GM18498 (cell line): ENCODE measurements around the gene TRDMT1.

Source experiments
- ATAC-seq: cut with Tn5 transposase; IDR thresholded peaks from one replicate; pipeline ENCODE4 v1.9.1; 2021; ENCODE audit warnings: mild to moderate bottlenecking, moderate library complexity; ENCODE audit not compliant: unreplicated experiment

Gene TRDMT1

DNA sequence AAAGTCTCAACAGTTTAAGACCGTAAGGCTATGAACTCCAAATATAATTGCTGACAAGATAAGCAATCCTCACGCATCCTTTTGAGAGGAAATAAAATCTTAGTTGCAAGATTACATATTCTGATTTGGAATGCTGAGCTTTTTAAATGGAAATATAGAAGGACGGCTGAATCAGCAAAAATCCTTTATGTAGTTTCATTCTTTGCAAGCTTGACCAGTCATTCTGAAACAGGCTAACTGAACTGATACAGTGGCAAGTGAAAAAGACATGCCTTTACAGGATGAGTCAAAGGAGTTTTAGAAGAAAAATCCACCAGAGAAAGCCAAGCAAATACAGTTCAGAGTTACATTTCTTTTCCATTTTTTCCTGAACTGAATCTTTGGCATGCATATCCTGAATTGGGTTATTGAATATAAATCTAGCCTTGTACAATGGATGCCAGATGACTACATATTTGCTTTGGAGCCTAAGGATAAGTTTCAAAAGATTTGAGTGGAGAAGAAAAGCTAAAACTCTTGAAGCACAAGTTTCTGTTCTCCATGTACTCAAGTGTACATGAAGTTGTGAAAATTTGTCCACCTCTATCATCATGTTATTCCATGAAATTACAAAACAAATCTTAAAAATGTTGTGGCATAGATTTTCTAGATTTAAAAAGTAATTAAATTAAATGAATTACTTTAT is 30.9 kb upstream of the TRDMT1 start:
- ATAC-seq = no peak

- ATAC-seq = no peak
These were observed 30.3 kb upstream of the TRDMT1 start for GRCh38 chr10:17231788-17232187.

DNA sequence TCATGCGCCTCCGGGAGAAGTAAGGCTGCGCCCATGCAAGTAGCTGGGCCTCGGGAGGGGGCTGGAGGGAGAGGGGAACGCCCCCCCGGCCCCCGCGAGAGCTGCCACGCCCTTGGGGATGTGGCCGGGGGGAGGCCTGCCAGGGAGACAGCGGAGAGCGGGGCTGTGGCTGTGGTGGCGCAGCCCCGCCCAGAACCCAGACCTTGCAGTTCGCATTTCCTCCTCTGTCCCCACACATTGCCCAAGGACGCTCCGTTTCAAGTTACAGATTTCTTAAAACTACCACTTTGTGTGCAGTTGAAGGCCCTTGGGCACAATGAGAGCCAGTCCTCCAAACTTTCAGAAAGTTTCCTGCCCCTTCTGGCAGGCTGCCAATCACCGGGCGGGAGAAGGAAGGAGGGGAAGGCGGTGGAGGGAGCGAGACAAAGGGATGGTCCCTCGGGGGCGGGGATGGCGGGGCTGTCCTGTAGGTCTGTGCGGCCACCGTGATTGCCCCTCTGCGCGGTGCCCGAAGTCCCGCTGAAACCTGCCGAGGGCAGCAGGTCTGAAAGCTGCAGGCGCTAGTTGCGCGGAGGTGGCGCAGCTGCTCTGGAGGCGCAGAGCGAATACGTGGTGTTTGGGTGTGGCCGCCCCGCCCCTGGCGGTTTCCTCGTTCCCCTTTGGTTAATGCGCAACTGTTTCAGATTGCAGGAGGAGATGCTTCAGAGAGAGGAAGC is 28.7 kb upstream of the TRDMT1 start:
- ATAC-seq = peak; percentile 58

- no peak for ATAC-seq
These were observed 28.2 kb upstream of the TRDMT1 start for GRCh38 chr10:17229717-17229966.

- peak; percentile 25 for ATAC-seq
These were observed 27.7 kb upstream of the TRDMT1 start for GRCh38 chr10:17229016-17229716.

DNA sequence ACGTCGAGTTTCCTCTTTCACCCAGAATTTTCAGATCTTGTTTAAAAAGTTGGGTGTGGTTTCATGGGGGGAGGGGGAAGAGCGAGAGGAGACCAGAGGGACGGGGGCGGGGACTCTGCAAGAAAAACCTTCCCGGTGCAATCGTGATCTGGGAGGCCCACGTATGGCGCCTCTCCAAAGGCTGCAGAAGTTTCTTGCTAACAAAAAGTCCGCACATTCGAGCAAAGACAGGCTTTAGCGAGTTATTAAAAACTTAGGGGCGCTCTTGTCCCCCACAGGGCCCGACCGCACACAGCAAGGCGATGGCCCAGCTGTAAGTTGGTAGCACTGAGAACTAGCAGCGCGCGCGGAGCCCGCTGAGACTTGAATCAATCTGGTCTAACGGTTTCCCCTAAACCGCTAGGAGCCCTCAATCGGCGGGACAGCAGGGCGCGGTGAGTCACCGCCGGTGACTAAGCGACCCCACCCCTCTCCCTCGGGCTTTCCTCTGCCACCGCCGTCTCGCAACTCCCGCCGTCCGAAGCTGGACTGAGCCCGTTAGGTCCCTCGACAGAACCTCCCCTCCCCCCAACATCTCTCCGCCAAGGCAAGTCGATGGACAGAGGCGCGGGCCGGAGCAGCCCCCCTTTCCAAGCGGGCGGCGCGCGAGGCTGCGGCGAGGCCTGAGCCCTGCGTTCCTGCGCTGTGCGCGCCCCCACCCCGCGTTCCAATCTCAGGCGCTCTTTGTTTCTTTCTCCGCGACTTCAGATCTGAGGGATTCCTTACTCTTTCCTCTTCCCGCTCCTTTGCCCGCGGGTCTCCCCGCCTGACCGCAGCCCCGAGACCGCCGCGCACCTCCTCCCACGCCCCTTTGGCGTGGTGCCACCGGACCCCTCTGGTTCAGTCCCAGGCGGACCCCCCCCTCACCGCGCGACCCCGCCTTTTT is 26.9 kb upstream of the TRDMT1 start, which contains the start of gene VIM:
Gene VIM, plus strand, starts transcription at position 151 of the 925 bp plus-strand sequence. CDS start 1,182 bp downstream, outside the sequence.
- ATAC-seq = peak; percentile 37

DNA sequence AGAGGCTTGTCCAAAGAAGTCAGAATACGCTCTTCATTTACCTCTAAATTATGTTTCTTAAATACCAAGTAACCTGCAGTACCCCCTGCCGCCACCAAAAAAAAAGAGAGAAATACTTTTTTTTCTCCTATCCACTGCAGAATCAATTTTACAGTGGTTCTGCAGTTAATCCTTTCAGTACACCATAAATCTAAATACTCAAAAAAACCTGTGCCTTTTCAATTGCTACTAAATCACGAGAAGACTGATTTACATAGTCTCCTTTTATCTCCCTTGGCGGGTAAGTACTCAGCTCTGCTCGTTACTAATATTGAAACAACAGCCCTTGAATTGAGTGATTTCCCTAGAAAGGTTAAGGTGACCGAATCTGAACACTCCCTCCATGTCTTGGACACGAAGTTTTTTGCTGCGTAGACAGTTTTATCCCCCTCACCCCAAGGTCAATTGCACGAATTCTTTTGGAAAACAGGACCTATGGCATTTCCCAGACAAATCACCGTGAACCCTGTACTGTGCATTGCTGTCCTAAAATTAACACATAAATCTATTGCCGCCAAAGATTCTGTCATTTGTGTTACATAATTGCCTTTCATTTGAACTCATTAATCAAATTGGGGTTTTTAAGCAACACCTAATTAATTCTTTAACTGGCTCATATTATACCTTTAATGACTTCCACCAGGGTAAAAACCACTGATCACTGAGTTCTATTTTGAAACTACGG is 26.1 kb upstream of the TRDMT1 start:
- peak; percentile 21 for ATAC-seq

- ATAC-seq = no peak
These were observed 25.4 kb upstream of the TRDMT1 start for GRCh38 chr10:17226891-17227303.

GRCh38 chr10:17225808-17226207 is 24.3 kb upstream of the TRDMT1 start:
- ATAC-seq = no peak

- ATAC-seq = no peak
These were observed 20.9 kb upstream of the TRDMT1 start for GRCh38 chr10:17222329-17222728.

DNA sequence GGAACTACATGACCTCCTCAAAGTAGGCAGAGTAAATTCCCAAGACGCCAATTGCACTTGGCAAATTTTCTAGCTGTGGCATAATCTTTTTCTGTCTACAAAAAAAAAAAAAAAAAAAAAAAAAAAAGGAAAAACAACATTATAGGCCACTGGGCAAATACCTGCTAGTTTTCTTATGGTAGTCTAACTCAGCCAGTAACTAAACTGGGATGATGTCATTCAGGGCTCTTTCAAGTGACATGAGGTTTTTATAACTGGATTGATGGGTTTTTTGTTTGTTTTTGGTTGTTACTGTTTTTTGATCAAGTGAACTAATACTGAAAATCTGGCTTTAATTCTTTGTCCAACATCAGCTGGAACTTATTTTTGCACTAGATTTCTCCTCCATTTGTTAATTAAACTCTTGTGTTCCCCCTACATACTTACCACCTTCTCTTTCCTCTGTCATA is 19.2 kb upstream of the TRDMT1 start:
- ATAC-seq = no peak

- no peak for ATAC-seq
These were observed 17.6 kb upstream of the TRDMT1 start for GRCh38 chr10:17219024-17219423.

DNA sequence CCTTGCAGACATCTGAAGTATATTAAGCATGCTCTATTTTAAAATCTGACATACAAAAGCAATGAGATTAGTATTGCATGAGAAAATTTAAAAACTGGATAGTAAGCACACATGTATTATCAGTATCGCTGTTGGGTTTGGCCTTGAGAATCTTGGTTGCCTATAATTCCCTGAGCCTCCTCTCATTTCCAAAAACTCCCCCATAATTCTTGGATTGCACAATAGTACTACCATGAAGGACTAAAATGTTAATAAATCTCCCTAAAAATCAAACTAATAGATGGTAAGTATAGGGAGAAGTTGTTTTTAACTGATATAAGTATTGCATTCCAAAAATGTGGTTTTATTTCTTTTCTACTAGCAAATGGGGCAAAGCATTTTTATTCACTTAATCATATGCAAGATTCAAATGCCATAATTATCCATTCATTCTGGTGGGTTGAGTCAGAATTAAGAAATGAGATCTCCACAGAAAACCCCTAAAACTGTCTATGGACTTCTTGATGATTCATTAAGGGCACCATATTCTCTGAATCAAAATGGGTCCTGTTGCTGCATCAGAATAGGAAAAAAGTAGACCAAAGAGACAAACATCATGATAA is 16.3 kb upstream of the TRDMT1 start:
- ATAC-seq = no peak

- no peak for ATAC-seq
These were observed 15.5 kb upstream of the TRDMT1 start for GRCh38 chr10:17216901-17217395.

- ATAC-seq = peak; percentile 100
These were observed 14.9 kb upstream of the TRDMT1 start for GRCh38 chr10:17216217-17216900.

DNA sequence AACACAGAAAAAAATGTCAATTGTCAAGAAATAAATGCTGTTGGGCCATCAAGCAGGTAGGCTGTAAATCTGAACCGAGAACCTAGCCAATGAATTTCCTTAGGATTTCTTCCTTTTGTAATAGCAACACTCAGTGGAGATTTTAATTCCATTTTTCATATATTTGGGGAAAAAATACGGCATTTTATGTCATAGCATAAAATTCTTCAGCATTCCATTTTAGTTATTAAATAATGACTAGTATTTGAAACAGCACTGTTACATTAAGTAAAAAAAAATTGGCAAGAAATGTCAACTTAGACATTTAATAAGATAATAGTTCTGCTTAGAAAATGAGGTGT is 14.3 kb upstream of the TRDMT1 start:
- no peak for ATAC-seq

DNA sequence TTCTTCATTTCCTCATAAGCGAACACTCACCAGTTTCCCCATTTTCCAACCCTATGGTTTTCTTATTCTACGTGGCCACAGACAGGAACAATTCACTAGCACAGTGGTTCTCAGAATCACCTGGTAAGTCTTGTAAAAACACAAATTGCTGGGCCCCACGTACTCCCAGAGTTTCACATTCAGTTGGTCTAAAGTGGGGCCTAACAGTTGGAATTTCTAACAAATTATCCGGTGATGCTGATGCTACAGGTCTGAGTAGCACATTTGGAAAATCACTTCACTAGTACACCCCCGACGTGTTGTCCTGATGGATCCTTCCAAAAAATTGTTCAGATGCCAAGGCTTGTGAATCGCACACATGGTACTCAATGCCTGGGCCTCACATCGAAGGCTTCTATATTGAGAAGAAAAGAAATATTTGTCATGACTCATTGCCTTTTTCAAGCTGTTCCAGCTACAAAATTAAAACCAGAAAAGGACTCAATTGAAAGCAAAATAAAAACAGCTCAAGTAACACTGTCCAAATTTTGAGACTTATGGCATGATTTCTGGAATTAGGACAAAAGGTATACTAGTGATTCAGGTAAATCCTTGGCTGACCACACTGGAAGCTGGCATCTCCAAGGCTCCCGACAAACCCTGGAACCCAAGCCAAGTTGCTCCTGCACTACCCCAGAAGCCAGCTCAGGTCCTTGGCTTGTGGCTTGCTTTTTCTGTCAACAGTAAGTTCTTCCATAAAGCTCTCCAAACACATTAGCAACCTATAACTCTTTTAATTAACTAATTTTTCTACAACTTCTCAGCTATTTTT is 13.7 kb upstream of the TRDMT1 start:
- ATAC-seq = no peak

GRCh38 chr10:17214526-17214925 is 13.1 kb upstream of the TRDMT1 start:
- ATAC-seq = no peak
